Measurements from ENCODE around the gene TMUB1. TPM values are rescaled to one million over a fixed set of nuclear protein-coding genes. Genes with fewer than 3 reads are reported as not detected.

The TMUB1 gene
- total RNA-seq, 4 donors from 2014 or later: 38.4 to 57.2 (median 44.7) TPM

- TF ChIP-seq POLR2AphosphoS5 (IDR thresholded peaks at IDR 0.05) (no peak), EP300 (IDR thresholded peaks at IDR 0.05) (no peak), POLR2A (IDR thresholded peaks at IDR 0.05) (no peak), CTCF (IDR thresholded peaks at IDR 0.05) (no peak)
- peaks cover 0 to 34% of the 10 kb centered on the region in 2 donors for H3K36me3 ChIP-seq
- peaks cover 0 to 45% (median 16%) of the 10 kb centered on the region in 3 donors for H3K4me1 ChIP-seq
- H3K27me3 ChIP-seq: no peaks in the 10 kb centered on the region
- WGBS, 2 donors (ENCODE audit: low coverage in 1 of 2): 0% methylated on average over 7 of the region's 114 CpGs; no CpG with 5 or more reads in 1 of the 2 donors
- peak; percentile 56 for ATAC-seq
- H3K27ac ChIP-seq: peak overlapping the region in 1 of 4 donors; percentile 15
- no peaks in the 10 kb centered on the region for H3K9me3 ChIP-seq
- peak overlapping the region in 1 of 2 donors; percentile 40 for H3K4me3 ChIP-seq
Observed at GRCh38 chr7:151115121-151115835, 32.0 kb upstream of the TMUB1 start.

GRCh38 chr7:151114151-151115090 is 31.1 kb upstream of the TMUB1 start:
- 80% methylated on average over 2 of the region's 101 CpGs; no CpG with 5 or more reads in 1 of the 2 donors for WGBS, 2 donors (ENCODE audit: low coverage in 1 of 2)
- Histone ChIP-seq H3K36me3 (peaks cover 0 to 25% of the 10 kb centered on the region in 2 donors), H3K4me1 (peaks cover 0 to 54% (median 16%) of the 10 kb centered on the region in 3 donors), H3K4me3 (peak overlapping the region in 1 of 2 donors; percentile 40), H3K27me3 (no peaks in the 10 kb centered on the region), H3K9me3 (no peaks in the 10 kb centered on the region), H3K27ac (no peak overlapping the region)
- TF ChIP-seq CTCF (IDR thresholded peaks at IDR 0.05): no peak
- TF ChIP-seq POLR2AphosphoS5 (IDR thresholded peaks at IDR 0.05): no peak
- TF ChIP-seq EP300 (IDR thresholded peaks at IDR 0.05): no peak
- no peak for TF ChIP-seq POLR2A (IDR thresholded peaks at IDR 0.05)
- peak; percentile 2 for ATAC-seq

GRCh38 chr7:151113344-151114150 is 30.3 kb upstream of the TMUB1 start:
- Histone ChIP-seq H3K9me3 (no peaks in the 10 kb centered on the region), H3K4me3 (no peak overlapping the region), H3K27me3 (no peaks in the 10 kb centered on the region), H3K4me1 (peaks cover 0 to 56% (median 16%) of the 10 kb centered on the region in 3 donors), H3K27ac (no peak overlapping the region), H3K36me3 (peaks cover 0 to 16% of the 10 kb centered on the region in 2 donors)
- TF ChIP-seq EP300 (IDR thresholded peaks at IDR 0.05): no peak
- TF ChIP-seq POLR2A (IDR thresholded peaks at IDR 0.05): no peak
- no peak for TF ChIP-seq CTCF (IDR thresholded peaks at IDR 0.05)
- no peak for TF ChIP-seq POLR2AphosphoS5 (IDR thresholded peaks at IDR 0.05)
- no peak for ATAC-seq
- WGBS, 2 donors (ENCODE audit: low coverage in 1 of 2): 59% methylated on average over 5 of the region's 13 CpGs; no CpG with 5 or more reads in 1 of the 2 donors

- Histone ChIP-seq H3K27me3 (no peaks in the 10 kb centered on the region), H3K4me3 (no peak overlapping the region), H3K27ac (peak overlapping the region in 3 of 4 donors; percentile 6 to 57 (median 11)), H3K9me3 (no peaks in the 10 kb centered on the region), H3K36me3 (peaks cover 0 to 6% of the 10 kb centered on the region in 2 donors), H3K4me1 (peaks cover 0 to 52% (median 15%) of the 10 kb centered on the region in 3 donors)
- TF ChIP-seq EP300 (IDR thresholded peaks at IDR 0.05) (no peak), POLR2A (IDR thresholded peaks at IDR 0.05) (no peak), POLR2AphosphoS5 (IDR thresholded peaks at IDR 0.05) (peak; percentile 18), CTCF (IDR thresholded peaks at IDR 0.05) (peak in 3 of 4 experiments; percentile 88 to 94 (median 90))
- ATAC-seq: peak; percentile 69
- WGBS, 2 donors (ENCODE audit: low coverage in 1 of 2): 25% methylated on average over 2 of the region's 20 CpGs; no CpG with 5 or more reads in 1 of the 2 donors
Observed at GRCh38 chr7:151110941-151111645, 27.8 kb upstream of the TMUB1 start.

Measured in gastroesophageal sphincter (tissue), 4 donors.